Activated gamma-delta T cell (primary cell): ENCODE data around the gene COL25A1.
"Not testable (repeated sequence)": the region's sequence is repeated elsewhere in the genome, so short reads cannot be mapped to it uniquely, and the experiment has no call there.

Source experiments
- DNase-seq: peaks from one replicate; lab custom pipeline; 2025; lab: John Stamatoyannopoulos, UW

The COL25A1 gene

GRCh38 chr4:109051054-109051453, 251.4 kb downstream of the COL25A1 start:
- DNase-seq = no peak

DNA sequence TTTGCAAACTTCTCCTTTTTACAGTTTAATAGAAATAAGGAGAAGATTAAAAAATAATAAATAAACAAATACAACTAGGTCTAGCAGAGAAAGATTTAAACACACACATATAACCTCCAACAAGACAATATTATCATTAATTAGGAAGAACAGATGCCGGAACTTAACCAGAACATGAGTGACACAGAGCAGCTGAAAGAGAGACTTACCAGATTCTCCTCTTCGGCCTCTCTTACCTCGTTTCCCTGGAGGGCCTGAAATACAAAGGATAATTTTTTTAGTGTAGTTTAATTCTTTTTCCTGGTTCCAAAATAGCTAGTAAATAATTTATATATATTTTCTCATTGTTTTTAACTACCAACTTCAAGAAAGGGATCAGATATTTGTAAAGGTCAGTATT, 252.5 kb downstream of the COL25A1 start:
- DNase-seq = no peak

GRCh38 chr4:109046471-109047201, 255.8 kb downstream of the COL25A1 start:
- no peak for DNase-seq

- DNase-seq = no peak
Measured at GRCh38 chr4:109044431-109044830, 258.0 kb downstream of the COL25A1 start.

DNA sequence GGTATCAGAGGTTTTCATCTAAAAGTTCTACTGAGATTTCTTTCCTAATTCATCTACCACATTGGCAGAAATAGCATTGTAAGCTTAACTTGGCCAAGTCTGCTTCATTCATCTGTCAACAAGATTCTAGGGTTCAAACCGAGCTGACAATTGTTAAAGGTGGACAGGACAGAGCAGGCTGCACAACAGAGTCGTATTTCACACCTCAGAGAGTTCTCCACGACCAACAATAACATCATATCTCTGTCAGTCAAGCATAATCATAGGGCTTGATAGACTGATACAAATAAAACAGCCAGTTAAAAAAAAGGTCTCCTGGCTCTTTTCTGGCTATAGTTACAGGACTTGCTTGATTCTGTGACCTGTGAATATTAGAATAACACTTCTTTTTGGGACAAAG, 259.2 kb downstream of the COL25A1 start:
- no peak for DNase-seq

DNA sequence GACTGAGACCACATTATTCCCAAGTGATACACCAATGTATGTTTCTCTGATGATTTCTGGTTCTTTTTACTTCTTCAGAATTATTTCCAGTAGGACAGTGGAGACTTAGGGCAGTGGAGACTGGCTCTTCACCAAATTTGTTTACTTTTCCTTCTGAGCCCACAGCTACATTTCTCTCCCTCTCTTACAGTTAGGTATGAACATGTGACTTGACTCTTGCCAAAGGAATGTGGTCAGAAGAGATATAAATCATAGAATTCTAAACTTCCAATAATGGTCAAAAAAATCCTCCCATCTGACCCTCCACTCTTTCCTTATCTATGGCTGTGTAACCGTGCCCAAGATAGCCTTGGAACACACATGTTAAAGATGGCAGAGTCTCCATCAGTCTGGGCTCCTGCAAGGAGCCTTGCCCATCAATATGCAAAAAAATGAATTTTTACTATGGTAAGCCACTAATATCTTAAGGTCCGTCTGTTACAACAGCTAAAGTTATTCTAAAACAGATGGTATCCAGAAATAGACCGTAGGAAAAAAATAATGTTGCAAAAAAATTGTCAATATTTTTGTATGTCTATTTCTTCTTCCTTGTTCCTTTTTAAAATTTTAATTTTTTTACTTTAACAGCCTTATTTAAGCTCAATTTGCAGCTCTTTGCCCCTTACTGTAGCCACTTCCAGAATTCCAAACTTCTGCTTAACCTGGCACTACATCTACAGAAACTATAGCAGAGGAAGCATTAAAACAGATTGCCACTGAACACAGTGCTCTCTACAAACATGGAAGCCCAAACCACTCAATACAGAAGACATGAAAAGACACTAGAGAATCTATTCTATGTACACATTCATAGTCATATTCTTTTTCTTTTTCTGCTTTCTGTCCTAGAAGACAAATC, 260.7 kb downstream of the COL25A1 start:
- no peak for DNase-seq

- DNase-seq = no peak
Measured at GRCh38 chr4:109040441-109040840, 262.0 kb downstream of the COL25A1 start.

GRCh38 chr4:109037026-109037425, 265.4 kb downstream of the COL25A1 start:
- DNase-seq = no peak

- DNase-seq = no peak
Measured at GRCh38 chr4:109033993-109034392, 268.5 kb downstream of the COL25A1 start.

DNA sequence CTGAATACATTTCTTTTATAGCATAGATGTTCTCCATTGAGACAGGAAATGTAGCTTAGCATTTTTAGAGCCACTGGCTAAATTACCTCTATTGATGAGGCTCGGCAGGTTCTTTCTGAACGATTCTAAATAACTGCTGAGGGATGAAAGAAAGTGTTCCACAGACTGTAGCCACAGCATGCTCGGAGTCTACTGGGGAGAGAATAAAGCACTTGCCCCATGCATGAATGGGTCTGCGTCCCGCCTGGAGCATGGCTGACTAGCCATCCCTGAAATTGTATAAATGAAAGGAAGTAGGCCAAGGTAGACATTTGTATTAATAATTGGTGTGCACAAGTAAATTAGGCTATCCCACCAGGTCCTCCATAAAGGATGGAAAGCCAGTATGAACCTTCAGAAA, 269.8 kb downstream of the COL25A1 start:
- DNase-seq = no peak

GRCh38 chr4:109029987-109030386, 272.5 kb downstream of the COL25A1 start:
- DNase-seq = no peak

DNA sequence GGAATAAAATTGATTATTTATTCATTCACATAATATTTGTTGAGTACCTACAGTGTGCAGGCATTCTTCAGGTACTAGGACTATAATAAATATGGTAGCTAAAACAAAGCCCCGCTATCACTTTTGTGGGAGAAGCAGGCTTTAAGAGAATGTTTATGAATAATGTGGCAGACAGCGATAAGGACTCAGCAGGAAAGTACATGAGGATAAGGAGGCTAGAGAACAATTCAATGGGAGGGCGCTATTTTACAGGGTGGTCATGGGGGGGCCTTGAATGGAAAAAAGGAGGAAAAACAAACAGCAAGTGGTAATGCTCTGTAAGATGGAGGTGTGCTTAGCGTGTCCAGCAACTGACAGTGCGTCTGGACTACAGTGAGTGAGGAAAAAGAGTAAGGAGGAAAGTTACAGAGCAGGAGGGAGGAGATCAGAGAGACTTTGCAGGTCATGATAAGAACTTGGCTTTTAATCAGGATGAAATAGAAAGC, 275.4 kb downstream of the COL25A1 start:
- DNase-seq = no peak

DNA sequence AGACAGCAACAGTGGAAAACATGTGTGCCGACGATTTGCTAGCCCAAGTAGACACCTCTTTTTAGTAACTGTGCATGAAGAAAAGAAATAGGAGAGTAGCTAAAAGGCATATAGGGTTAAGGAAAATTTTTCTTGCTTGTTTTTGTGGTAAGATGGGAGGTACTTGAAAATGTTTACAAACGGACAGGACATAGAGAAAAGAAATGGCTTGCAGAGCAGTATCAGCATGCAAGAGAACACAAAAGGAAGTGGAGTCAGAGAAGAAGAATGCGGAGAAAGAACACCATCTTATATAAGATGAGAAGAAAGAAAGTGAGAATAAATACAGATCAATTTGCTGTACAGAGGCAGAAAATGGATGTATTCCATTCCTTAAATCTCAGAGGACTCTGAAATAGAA, 275.9 kb downstream of the COL25A1 start:
- no peak for DNase-seq

DNA sequence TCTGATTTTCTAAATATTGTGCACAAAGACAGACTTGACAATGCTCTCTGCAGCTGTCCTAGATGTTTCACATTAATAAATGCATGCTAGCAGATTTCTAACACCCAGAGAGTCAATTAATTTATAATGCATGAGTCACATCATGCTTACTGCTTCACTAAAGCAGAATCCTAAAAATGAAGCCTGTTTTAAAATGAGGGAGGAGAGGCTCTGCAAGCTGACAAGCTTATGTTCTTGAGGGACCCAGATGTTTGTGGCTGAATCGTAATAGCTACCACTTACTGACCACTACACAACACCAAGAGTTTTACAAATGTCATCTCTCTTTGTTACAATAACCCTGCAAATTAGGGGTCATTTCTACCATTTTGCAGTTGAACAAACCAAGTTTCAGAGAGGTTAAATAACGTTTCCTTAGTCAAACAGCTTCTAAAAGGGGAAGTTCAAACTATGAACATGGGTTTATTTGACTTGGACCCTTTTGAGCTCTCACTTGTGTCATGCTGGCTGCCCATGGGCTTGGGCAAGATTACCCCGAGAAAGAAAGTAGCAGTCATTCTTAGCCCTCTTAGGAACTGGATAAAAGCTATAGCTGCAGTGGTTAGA, 276.9 kb downstream of the COL25A1 start:
- no peak for DNase-seq

- no peak for DNase-seq
Measured at GRCh38 chr4:109022961-109023360, 279.5 kb downstream of the COL25A1 start.

DNA sequence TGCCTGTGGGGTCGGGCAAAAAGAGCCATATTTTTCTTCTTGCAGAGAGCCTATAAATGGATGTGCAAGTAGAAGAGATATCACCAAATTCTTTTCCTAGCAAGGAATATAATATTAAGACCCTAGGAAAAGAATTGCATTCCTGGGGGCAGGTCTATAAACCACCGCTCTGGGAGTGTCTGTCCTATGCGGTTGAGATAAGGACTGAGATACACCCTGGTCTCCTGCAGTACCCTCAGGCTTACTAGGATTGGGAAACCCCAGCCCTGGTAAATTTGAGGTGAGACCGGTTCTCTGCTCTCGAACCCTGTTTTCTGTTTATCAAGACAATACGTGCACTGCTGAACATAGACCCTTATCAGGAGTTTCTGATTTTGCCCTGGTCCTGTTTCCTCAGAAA, 280.8 kb downstream of the COL25A1 start:
- DNase-seq = not testable (repeated sequence)

GRCh38 chr4:109020861-109021260, 281.6 kb downstream of the COL25A1 start:
- no peak for DNase-seq

DNA sequence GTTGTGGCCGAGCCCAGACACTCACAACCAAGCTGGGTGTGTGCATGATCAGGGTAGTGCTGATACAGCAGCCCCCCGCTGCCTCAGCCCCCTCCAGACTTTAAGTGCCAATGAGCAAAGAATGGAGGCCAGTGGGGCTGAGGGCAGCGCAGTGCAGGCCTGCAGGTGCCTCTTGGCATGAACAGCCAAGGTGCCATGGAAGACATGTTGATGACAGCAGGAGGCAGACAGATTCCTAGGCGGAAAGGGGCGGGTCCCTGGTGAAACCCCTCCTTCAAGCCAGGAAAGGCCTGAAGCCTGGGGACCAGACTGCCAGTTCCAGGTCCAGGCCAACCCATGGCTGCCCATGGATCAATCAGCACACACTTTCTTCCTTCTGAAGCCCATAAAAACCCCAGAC, 286.3 kb downstream of the COL25A1 start:
- no peak for DNase-seq

- no peak for DNase-seq
Measured at GRCh38 chr4:109015413-109015810, 287.0 kb downstream of the COL25A1 start.

GRCh38 chr4:109014593-109015412, 287.7 kb downstream of the COL25A1 start:
- DNase-seq = no peak

DNA sequence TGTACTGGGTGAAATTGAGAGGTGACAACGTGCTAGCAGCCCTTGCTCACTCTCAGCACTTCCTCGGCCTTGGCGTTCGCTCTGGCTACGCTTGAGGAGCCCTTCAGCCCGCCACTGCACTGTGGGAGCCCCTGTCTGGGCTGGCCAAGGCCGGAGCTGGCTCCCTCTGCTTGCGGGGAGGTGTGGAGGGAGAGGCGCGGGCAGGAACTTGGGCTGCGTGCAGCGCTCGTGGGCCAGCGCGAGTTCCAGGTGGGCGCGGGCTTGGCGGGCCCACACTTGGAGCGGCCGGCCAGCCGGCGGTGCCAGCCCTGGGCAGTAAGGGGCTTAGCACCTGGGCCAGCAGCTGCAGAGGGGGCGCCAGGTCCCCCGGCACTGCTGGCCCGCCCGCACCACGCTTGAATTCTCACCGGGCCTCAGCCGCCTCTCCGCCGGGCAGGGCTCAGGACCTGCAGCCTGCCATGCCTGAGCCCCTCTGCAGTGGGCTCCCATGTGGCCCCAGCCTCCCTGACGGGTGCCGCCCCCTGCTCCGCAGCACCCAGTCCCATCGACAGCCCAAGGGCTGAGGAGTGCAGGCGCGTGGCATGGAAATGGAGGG, 290.1 kb downstream of the COL25A1 start:
- no peak for DNase-seq
